K562 (cell line): ENCODE results near the gene HCAR1. TPM values are rescaled to one million over a fixed set of nuclear protein-coding genes. Genes with fewer than 3 reads are reported as not detected.

Source experiments
- ARHGAP35 ChIP-seq: fragments of 450-650 bp; IDR thresholded peaks from 2 replicates; pipeline ENCODE4 v1.6.1; 2018; ENCODE audit not compliant: partially characterized antibody
- CHD1 ChIP-seq: fragments of 200-600 bp; sonication (generic); IDR thresholded peaks from one replicate; pipeline ENCODE4 v1.6.1; 2012; ENCODE audit warnings: mild to moderate bottlenecking, moderate library complexity, low read length, inconsistent platforms
- CTCF ChIP-seq, 3 experiments: IDR thresholded peaks in 2 of 3; conservative IDR thresholded peaks in 1 of 3; 2 replicates each; pipeline ENCODE4 v1.5.1; 2011 to 2012; ENCODE audit warnings: low read length in 3 of 3, mild to moderate bottlenecking in 3 of 3, control low read depth in 2 of 3, improper control_type of control experiment in 1 of 3, inconsistent platforms in 1 of 3, low read depth in 1 of 3, mixed read lengths in 1 of 3, moderate library complexity in 1 of 3; ENCODE audit not compliant: insufficient read depth in 2 of 3
- DDX20 ChIP-seq: fragments of 450-650 bp; IDR thresholded peaks from 2 replicates; pipeline ENCODE4 v1.6.1; 2016; ENCODE audit warnings: missing genetic modification characterization, low read depth, mild to moderate bottlenecking, missing compliant biosample characterization, moderate library complexity
- ETV5 ChIP-seq: sonication (generic); formaldehyde crosslinking; IDR thresholded peaks from 2 replicates; pipeline ENCODE4 v1.4.0; 2020; ENCODE audit warnings: low read depth, mild to moderate bottlenecking, missing genetic modification reagents
- FOXJ2 ChIP-seq: fragments of 200-800 bp; sonication (Bioruptor generic); IDR thresholded peaks from 2 replicates; pipeline ENCODE4 v1.6.1; 2016; ENCODE audit warnings: missing genetic modification characterization, missing compliant biosample characterization
- HES1 ChIP-seq: fragments of 450-650 bp; IDR thresholded peaks from 2 replicates; pipeline ENCODE4 v1.6.1; 2016; ENCODE audit warnings: low read depth, mild to moderate bottlenecking, moderate library complexity
- HNRNPL ChIP-seq: fragments of 200-400 bp; formaldehyde crosslinking; IDR thresholded peaks from 2 replicates; pipeline ENCODE4 v1.6.1; 2017; ENCODE audit warnings: low read depth, mild to moderate bottlenecking, low read length
- IRF2 ChIP-seq: sonication (generic); formaldehyde crosslinking; IDR thresholded peaks from 2 replicates; pipeline ENCODE4 v1.8.1; 2022; ENCODE audit warnings: mild to moderate bottlenecking, missing genetic modification reagents
- KDM5B ChIP-seq: fragments of 200-600 bp; sonication (generic); IDR thresholded peaks from 2 replicates; pipeline ENCODE4 v1.6.1; 2012; ENCODE audit warnings: low read depth, mild to moderate bottlenecking, moderate library complexity, low read length, control low read depth, inconsistent platforms; ENCODE audit not compliant: insufficient replicate concordance
- L3MBTL2 ChIP-seq: fragments of 450-650 bp; IDR thresholded peaks from 2 replicates; pipeline ENCODE4 v1.6.1; 2016; ENCODE audit warnings: mild to moderate bottlenecking, moderate library complexity
- MCM7 ChIP-seq, 2 experiments: fragments of 450-650 bp; IDR thresholded peaks; 2 replicates each; pipeline ENCODE4 v1.6.1; 2016 to 2018
- MTA2 ChIP-seq: fragments of 450-650 bp; IDR thresholded peaks from 2 replicates; pipeline ENCODE4 v1.6.1; 2016; ENCODE audit warnings: low read depth
- SAP30 ChIP-seq: fragments of 200-600 bp; sonication (generic); IDR thresholded peaks from 2 replicates; pipeline ENCODE4 v1.6.1; 2012; ENCODE audit warnings: borderline replicate concordance, low read depth, mild to moderate bottlenecking, moderate library complexity, low read length, control low read depth, inconsistent platforms; ENCODE audit not compliant: insufficient read depth, poor library complexity, severe bottlenecking
- SIRT6 ChIP-seq: IDR thresholded peaks from one replicate; pipeline ENCODE4 v1.6.1; 2012; ENCODE audit warnings: low read depth, mild to moderate bottlenecking, control low read depth, inconsistent platforms, low read length, moderate library complexity
- SLC30A9 ChIP-seq: fragments of 250-450 bp; sonication (Bioruptor Pico); IDR thresholded peaks from 2 replicates; pipeline ENCODE4 v1.8.0; 2022; ENCODE audit warnings: mild to moderate bottlenecking, moderate library complexity
- TAF9B ChIP-seq: fragments of 450-650 bp; IDR thresholded peaks from 2 replicates; pipeline ENCODE4 v1.6.1; 2018; ENCODE audit warnings: mild to moderate bottlenecking; ENCODE audit not compliant: partially characterized antibody
- YY1 ChIP-seq, 3 experiments: IDR thresholded peaks; 2 replicates each; pipeline ENCODE4 v1.6.1; 2011; ENCODE audit warnings: low read length in 2 of 3, mild to moderate bottlenecking in 2 of 3, moderate library complexity in 2 of 3, borderline replicate concordance in 1 of 3, control low read depth in 1 of 3, low read depth in 1 of 3; ENCODE audit not compliant: insufficient read depth in 3 of 3, insufficient replicate concordance in 2 of 3, control insufficient read depth in 1 of 3, insufficient read length in 1 of 3; ENCODE audit errors: extremely low read depth in 1 of 3
- ZNF143 ChIP-seq: sonication (generic); formaldehyde crosslinking; IDR thresholded peaks from 2 replicates; pipeline ENCODE4 v1.9.0; 2022; ENCODE audit warnings: mild to moderate bottlenecking, missing genetic modification reagents
- ZNF212 ChIP-seq: fragments of 450-650 bp; formaldehyde crosslinking; IDR thresholded peaks from 2 replicates; pipeline ENCODE4 v1.4.0; 2020; ENCODE audit warnings: mild to moderate bottlenecking
- ZNF3 ChIP-seq: fragments of 250-450 bp; sonication (Bioruptor Pico); IDR thresholded peaks from 2 replicates; pipeline ENCODE4 v1.5.0; 2021; ENCODE audit warnings: mild to moderate bottlenecking, moderate library complexity
- ZNF57 ChIP-seq: fragments of 450-650 bp; formaldehyde crosslinking; IDR thresholded peaks from 2 replicates; pipeline ENCODE4 v1.4.0; 2020; ENCODE audit warnings: mild to moderate bottlenecking, moderate library complexity
- ZNF785 ChIP-seq: fragments of 250-450 bp; sonication (Bioruptor Pico); IDR thresholded peaks from 2 replicates; pipeline ENCODE4 v1.4.0; 2020; ENCODE audit warnings: mild to moderate bottlenecking
- ZSCAN29 ChIP-seq: fragments of 450-650 bp; IDR thresholded peaks from 2 replicates; pipeline ENCODE4 v1.6.1; 2017
- polyA plus RNA-seq, 8 experiments: library from polyadenylated mRNA; depleted of rRNA in 4 of 8; stranded (reverse) in 5 of 8; unstranded in 3 of 8; fragments of >200 nt; fragmentation: Nextera tagmentation in 2 of 8; fragmentation: Illumina TruSeq in 1 of 8; extraction: Ambion mirVana in 2 of 8; extraction: Trizol in 1 of 8; gene quantifications; 2 replicates each; pipeline versions ENCODE4 v1.2.1 to v1.2.3, GENCODE V29; 2011 to 2014; ENCODE audit warnings: inconsistent platforms in 1 of 8, missing spikeins in 1 of 8
- total RNA-seq, 7 experiments: library from RNA; depleted of rRNA in 6 of 7; stranded (reverse); fragments of >200 nt in 6 of 7; fragmentation: Illumina TruSeq in 2 of 7; extraction: Trizol in 2 of 7; gene quantifications; 2 replicates each; pipeline versions ENCODE4 v1.2.1 to v1.2.3, GENCODE V29; 2011 to 2021; ENCODE audit warnings: low replicate concordance in 1 of 7
- TF ChIP-seq, protein P1 (sequence below): fragments of 250-450 bp; sonication (Bioruptor Pico); IDR thresholded peaks from 2 replicates; pipeline ENCODE4 v1.6.1; 2021; ENCODE audit warnings: mild to moderate bottlenecking

Gene HCAR1
- total and polyA plus RNA-seq, 9 of the 15 experiments (the other 6 are each of a cell fraction or from before 2014, with no cell fraction given) = not detected

GRCh38 chr12:122752464-122753318 is 22.0 kb upstream of the HCAR1 start, which contains the start of gene DENR (continued):
- peak; percentile 100 for TF ChIP-seq ARHGAP35
- no peak for TF ChIP-seq SLC30A9 (CRISPR knock-in tag)
- TF ChIP-seq ZNF212 (CRISPR knock-in tag) = 0 out of 2 replicates have a peak, but pooled peaks have one; percentile 10
- TF ChIP-seq, protein P1, sequence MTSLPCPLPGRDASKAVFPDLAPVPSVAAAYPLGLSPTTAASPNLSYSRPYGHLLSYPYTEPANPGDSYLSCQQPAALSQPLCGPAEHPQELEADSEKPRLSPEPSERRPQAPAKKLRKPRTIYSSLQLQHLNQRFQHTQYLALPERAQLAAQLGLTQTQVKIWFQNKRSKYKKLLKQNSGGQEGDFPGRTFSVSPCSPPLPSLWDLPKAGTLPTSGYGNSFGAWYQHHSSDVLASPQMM (CRISPR knock-in tag) = no peak
- TF ChIP-seq IRF2 (CRISPR knock-in tag) = no peak
- TF ChIP-seq TAF9B = peak; percentile 78
- no peak for TF ChIP-seq FOXJ2 (tag)
- no peak for TF ChIP-seq CHD1
- TF ChIP-seq L3MBTL2 = peak; percentile 69
- no peak for TF ChIP-seq MCM7 (IDR thresholded peaks at IDR 0.05)
- TF ChIP-seq ZNF3 (CRISPR knock-in tag) = no peak
- 0 out of 2 replicates have a peak, but pooled peaks have one; percentile 30 for TF ChIP-seq ZSCAN29
- peak in 2 of 3 experiments; percentile 41 to 44 for TF ChIP-seq YY1 (IDR thresholded peaks at IDR 0.05; ENCODE audit: borderline replicate concordance in 1 of 3, control insufficient read depth in 1 of 3, extremely low read depth in 1 of 3, insufficient read depth in 3 of 3, insufficient read length in 1 of 3, insufficient replicate concordance in 2 of 3, low read depth in 1 of 3, low read length in 2 of 3)
- TF ChIP-seq CTCF (IDR thresholded peaks at IDR 0.05 in 2 of 3, conservative IDR thresholded peaks at IDR 0.05 in 1 of 3; ENCODE audit: insufficient read depth in 2 of 3, low read depth in 1 of 3, low read length in 3 of 3) = peak; percentile 96 to 98 (median 98)
- no peak for TF ChIP-seq ZNF57
- no peak; the same call in 1 of the 2 replicates for TF ChIP-seq HES1
- no peak for TF ChIP-seq ZNF143 (CRISPR knock-in tag)
- peak; percentile 79 for TF ChIP-seq KDM5B
- no peak for TF ChIP-seq ZNF785
- peak; percentile 76 for TF ChIP-seq SAP30
- TF ChIP-seq DDX20 = no peak
- no peak for TF ChIP-seq MTA2
- no peak for TF ChIP-seq SIRT6
- peak; percentile 70; the same call in 1 of the 2 replicates for TF ChIP-seq ETV5 (CRISPR knock-in tag)
- no peak for TF ChIP-seq HNRNPL
